ENCODE measurements around the gene ATP6V0A1. TPM values are rescaled to one million over a fixed set of nuclear protein-coding genes. Genes with fewer than 3 reads are reported as not detected.
A peak's percentile ranks its signal among the peaks of the same experiment; 100 is the strongest.

ATP6V0A1 gene
- total RNA-seq, 1 experiment from 2014 or later, result 82.8 TPM

- Mint-ChIP-seq H3K4me1 (ENCODE audit: low read depth, unreplicated experiment) (peaks cover 22% of the 10 kb centered on the region), H3K27me3 (ENCODE audit: insufficient read depth, unreplicated experiment) (no peaks in the 10 kb centered on the region), H3K36me3 (ENCODE audit: insufficient read depth, unreplicated experiment) (peaks cover 94% of the 10 kb centered on the region), H3K27ac (ENCODE audit: unreplicated experiment) (no peak overlapping the region), H3K4me3 (ENCODE audit: unreplicated experiment) (no peak overlapping the region), H3K9me3 (ENCODE audit: unreplicated experiment) (no peaks in the 10 kb centered on the region)
- BruUV-seq (replicated peaks), result TSS peak; percentile 5
- no peak for TF ChIP-seq CTCF (IDR thresholded peaks at IDR 0.05; ENCODE audit: insufficient read depth in 1 of 2, low read depth in 1 of 2, low read length in 1 of 2, severe bottlenecking in 1 of 2, unreplicated experiment in 1 of 2)
- Histone ChIP-seq H3K36me3 (ENCODE audit: control insufficient read depth, insufficient read depth, low read length) (peaks cover 5% of the 10 kb centered on the region), H3K27me3 (replicated peaks; ENCODE audit: control insufficient read depth, insufficient read depth, low read length) (no peaks in the 10 kb centered on the region), H3K4me3 (ENCODE audit: low read depth, low read length) (no peak overlapping the region), H3K4me1 (peaks cover 21% of the 10 kb centered on the region), H3K9me3 (no peaks in the 10 kb centered on the region)
- no peak for DNase-seq
- POLR2A ChIA-PET, result no interaction called here
- CTCF ChIA-PET, result no interaction called here
- intact Hi-C loops (cut with micrococcal nuclease; ENCODE audit: unreplicated experiment), result no loop called here
Observed at GRCh38 chr17:42472709-42473521, 14.2 kb downstream of the ATP6V0A1 start.

GRCh38 chr17:42474276-42474675, 15.6 kb downstream of the ATP6V0A1 start:
- no peak for TF ChIP-seq CTCF (IDR thresholded peaks at IDR 0.05; ENCODE audit: insufficient read depth in 1 of 2, low read depth in 1 of 2, low read length in 1 of 2, severe bottlenecking in 1 of 2, unreplicated experiment in 1 of 2)
- Histone ChIP-seq H3K9me3 (no peaks in the 10 kb centered on the region), H3K27me3 (replicated peaks; ENCODE audit: control insufficient read depth, insufficient read depth, low read length) (no peaks in the 10 kb centered on the region), H3K4me1 (peaks cover 10% of the 10 kb centered on the region), H3K4me3 (ENCODE audit: low read depth, low read length) (no peak overlapping the region), H3K36me3 (ENCODE audit: control insufficient read depth, insufficient read depth, low read length) (peaks cover 5% of the 10 kb centered on the region)
- H3K27me3 Mint-ChIP-seq (ENCODE audit: insufficient read depth, unreplicated experiment), result no peaks in the 10 kb centered on the region
- H3K36me3 Mint-ChIP-seq (ENCODE audit: insufficient read depth, unreplicated experiment), result peaks cover 93% of the 10 kb centered on the region
- DNase-seq, result no peak
- intact Hi-C loops (cut with micrococcal nuclease; ENCODE audit: unreplicated experiment), result no loop called here
- BruUV-seq (replicated peaks), result no TSS peak
- no peak overlapping the region for H3K4me3 Mint-ChIP-seq (ENCODE audit: unreplicated experiment)
- no peaks in the 10 kb centered on the region for H3K9me3 Mint-ChIP-seq (ENCODE audit: unreplicated experiment)
- no peak overlapping the region for H3K27ac Mint-ChIP-seq (ENCODE audit: unreplicated experiment)
- ChIA-PET CTCF (no interaction called here), POLR2A (interaction anchor here (0.6 kb wide), 1 partner anchor 138 kb away, joined by 3 read pairs; no protein-coding TSS in a partner anchor)
- H3K4me1 Mint-ChIP-seq (ENCODE audit: low read depth, unreplicated experiment), result peaks cover 13% of the 10 kb centered on the region

- no peak for TF ChIP-seq CTCF (IDR thresholded peaks at IDR 0.05; ENCODE audit: insufficient read depth in 1 of 2, low read depth in 1 of 2, low read length in 1 of 2, severe bottlenecking in 1 of 2, unreplicated experiment in 1 of 2)
- no TSS peak for BruUV-seq (replicated peaks)
- H3K27ac Mint-ChIP-seq (ENCODE audit: unreplicated experiment), result no peak overlapping the region
- H3K36me3 ChIP-seq (ENCODE audit: control insufficient read depth, insufficient read depth, low read length), result peaks cover 5% of the 10 kb centered on the region
- H3K27me3 Mint-ChIP-seq (ENCODE audit: insufficient read depth, unreplicated experiment), result no peaks in the 10 kb centered on the region
- no peak overlapping the region for H3K4me3 ChIP-seq (ENCODE audit: low read depth, low read length)
- no peak overlapping the region for H3K4me3 Mint-ChIP-seq (ENCODE audit: unreplicated experiment)
- H3K4me1 ChIP-seq, result peaks cover 10% of the 10 kb centered on the region
- no peaks in the 10 kb centered on the region for H3K9me3 ChIP-seq
- no peaks in the 10 kb centered on the region for H3K27me3 ChIP-seq (replicated peaks; ENCODE audit: control insufficient read depth, insufficient read depth, low read length)
- H3K36me3 Mint-ChIP-seq (ENCODE audit: insufficient read depth, unreplicated experiment), result peaks cover 93% of the 10 kb centered on the region
- ChIA-PET CTCF (no interaction called here), POLR2A (interaction anchor here (0.6 kb wide), 2 partner anchors 77 to 87 kb away, joined by 3 read pairs; no protein-coding TSS in a partner anchor)
- intact Hi-C loops (cut with micrococcal nuclease; ENCODE audit: unreplicated experiment), result no loop called here
- no peaks in the 10 kb centered on the region for H3K9me3 Mint-ChIP-seq (ENCODE audit: unreplicated experiment)
- no peak for DNase-seq
- peaks cover 13% of the 10 kb centered on the region for H3K4me1 Mint-ChIP-seq (ENCODE audit: low read depth, unreplicated experiment)
Observed at GRCh38 chr17:42475121-42475520, 16.4 kb downstream of the ATP6V0A1 start.
